ENCODE results near the gene SHKBP1. TPM values are rescaled to one million over a fixed set of nuclear protein-coding genes. Genes with fewer than 3 reads are reported as not detected.
"Not testable (repeated sequence)": the region's sequence is repeated elsewhere in the genome, so short reads cannot be mapped to it uniquely, and the experiment has no call there.

Gene SHKBP1
- total and polyA plus RNA-seq, 2 donors (not counting 1 experiment from before 2014, with no cell fraction given), result 179 to 227 TPM

DNA sequence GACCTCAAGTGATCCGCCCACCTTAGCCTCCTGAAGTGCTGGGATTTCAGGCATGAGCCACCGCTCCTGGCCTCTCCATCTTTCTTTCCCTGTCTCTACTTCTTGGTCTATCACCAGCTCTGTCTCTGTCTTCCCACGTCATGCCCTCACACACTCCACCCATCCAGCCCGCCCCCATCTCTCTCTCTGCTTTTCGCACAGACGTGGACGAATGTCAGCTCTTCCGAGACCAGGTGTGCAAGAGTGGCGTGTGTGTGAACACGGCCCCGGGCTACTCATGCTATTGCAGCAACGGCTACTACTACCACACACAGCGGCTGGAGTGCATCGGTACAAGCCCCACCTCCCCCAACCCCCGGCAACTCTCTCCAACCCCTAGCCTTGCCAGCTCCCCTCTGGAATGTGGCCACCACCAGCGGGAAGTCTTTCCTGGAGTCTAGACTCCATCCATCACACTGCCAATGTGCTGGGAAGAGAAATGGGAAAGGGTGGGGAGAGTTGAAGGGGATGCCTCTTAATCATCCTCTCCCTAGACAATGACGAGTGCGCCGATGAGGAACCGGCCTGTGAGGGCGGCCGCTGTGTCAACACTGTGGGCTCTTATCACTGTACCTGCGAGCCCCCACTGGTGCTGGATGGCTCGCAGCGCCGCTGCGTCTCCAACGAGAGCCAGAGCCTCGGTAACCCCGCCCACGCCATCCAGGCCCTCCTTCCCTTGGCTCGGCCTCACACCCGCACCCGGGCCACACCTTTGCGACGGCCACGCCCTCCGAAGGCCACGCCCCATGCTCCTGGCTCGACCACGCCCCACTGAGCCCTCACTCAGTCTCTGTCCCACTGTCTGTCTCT is 47.0 kb downstream of the SHKBP1 start:
- DNase-seq, result no peak
- no peak overlapping the region for H3K27ac Mint-ChIP-seq
- H3K4me2 ChIP-seq (replicated peaks; ENCODE audit: low read depth, low read length, poor library complexity, severe bottlenecking), result no peak overlapping the region
- H3K9me3 ChIP-seq (ENCODE audit: control extremely low read depth in 1 of 3, control insufficient read depth in 2 of 3, insufficient read depth in 1 of 3, low read length in 2 of 3), result peaks cover 0 to 4% (median 0%) of the 10 kb centered on the region in 3 donors
- ChIA-PET CTCF (interaction anchor here (0.9 to 2.6 kb wide), 3 partner anchors 10 to 11 kb away, joined by 3 to 13 read pairs (median 3); no protein-coding TSS in a partner anchor), POLR2A (interaction anchor here (0.6 kb wide), 1 partner anchor 460 kb away, joined by 9 read pairs; no protein-coding TSS in a partner anchor)
- no peak overlapping the region for H3K4me3 ChIP-seq (ENCODE audit: control extremely low read depth in 1 of 5, extremely low read depth in 1 of 5, insufficient read depth in 1 of 5, low read depth in 2 of 5, low read length in 4 of 5)
- no peaks in the 10 kb centered on the region for H3K4me1 ChIP-seq (ENCODE audit: control insufficient read depth in 2 of 2, insufficient read depth in 2 of 2, low read length in 2 of 2)
- intact Hi-C loops (cut with micrococcal nuclease), result no loop called here
- TF ChIP-seq EZH2 (IDR thresholded peaks at IDR 0.05; ENCODE audit: borderline replicate concordance, insufficient read depth, low read depth, low read length, poor library complexity, severe bottlenecking), result no peak
- TF ChIP-seq, protein P1, sequence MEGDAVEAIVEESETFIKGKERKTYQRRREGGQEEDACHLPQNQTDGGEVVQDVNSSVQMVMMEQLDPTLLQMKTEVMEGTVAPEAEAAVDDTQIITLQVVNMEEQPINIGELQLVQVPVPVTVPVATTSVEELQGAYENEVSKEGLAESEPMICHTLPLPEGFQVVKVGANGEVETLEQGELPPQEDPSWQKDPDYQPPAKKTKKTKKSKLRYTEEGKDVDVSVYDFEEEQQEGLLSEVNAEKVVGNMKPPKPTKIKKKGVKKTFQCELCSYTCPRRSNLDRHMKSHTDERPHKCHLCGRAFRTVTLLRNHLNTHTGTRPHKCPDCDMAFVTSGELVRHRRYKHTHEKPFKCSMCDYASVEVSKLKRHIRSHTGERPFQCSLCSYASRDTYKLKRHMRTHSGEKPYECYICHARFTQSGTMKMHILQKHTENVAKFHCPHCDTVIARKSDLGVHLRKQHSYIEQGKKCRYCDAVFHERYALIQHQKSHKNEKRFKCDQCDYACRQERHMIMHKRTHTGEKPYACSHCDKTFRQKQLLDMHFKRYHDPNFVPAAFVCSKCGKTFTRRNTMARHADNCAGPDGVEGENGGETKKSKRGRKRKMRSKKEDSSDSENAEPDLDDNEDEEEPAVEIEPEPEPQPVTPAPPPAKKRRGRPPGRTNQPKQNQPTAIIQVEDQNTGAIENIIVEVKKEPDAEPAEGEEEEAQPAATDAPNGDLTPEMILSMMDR (IDR thresholded peaks at IDR 0.05), result no peak
- H3K36me3 ChIP-seq (replicated peaks in 1 of 2; ENCODE audit: control extremely low read depth in 1 of 2, control insufficient read depth in 1 of 2, extremely low read depth in 1 of 2, insufficient read depth in 2 of 2, low read length in 1 of 2), result peaks cover 0 to 26% of the 10 kb centered on the region in 2 experiments
- ATAC-seq (ENCODE audit: low read depth), result no peak
- H3K27me3 Mint-ChIP-seq, result no peaks in the 10 kb centered on the region
- H4K20me1 ChIP-seq (ENCODE audit: control insufficient read depth, insufficient read depth, low read length, poor library complexity, severe bottlenecking), result no peaks in the 10 kb centered on the region
- H2AFZ ChIP-seq (ENCODE audit: insufficient read depth, low read depth, low read length, poor library complexity, severe bottlenecking), result no peak overlapping the region
- no peak overlapping the region for H3K9ac ChIP-seq (ENCODE audit: low read length)
- H3K27ac ChIP-seq (ENCODE audit: low read length in 2 of 2), result no peak overlapping the region
- peaks cover 2% of the 10 kb centered on the region for H3K4me1 Mint-ChIP-seq
- no peak overlapping the region for H3K4me3 Mint-ChIP-seq
- H3K27me3 ChIP-seq (replicated peaks in 1 of 4; ENCODE audit: control extremely low read depth in 1 of 4, control insufficient read depth in 3 of 4, insufficient read depth in 4 of 4, low read length in 3 of 4), result no peaks in the 10 kb centered on the region
- H3K79me2 ChIP-seq (ENCODE audit: control insufficient read depth, insufficient read depth, low read length), result no peaks in the 10 kb centered on the region
- WGBS (ENCODE audit: insufficient coverage), result 88% methylated on average over 35 of the region's 41 CpGs
- H3K9me3 Mint-ChIP-seq (ENCODE audit: insufficient read depth), result no peaks in the 10 kb centered on the region

DNA sequence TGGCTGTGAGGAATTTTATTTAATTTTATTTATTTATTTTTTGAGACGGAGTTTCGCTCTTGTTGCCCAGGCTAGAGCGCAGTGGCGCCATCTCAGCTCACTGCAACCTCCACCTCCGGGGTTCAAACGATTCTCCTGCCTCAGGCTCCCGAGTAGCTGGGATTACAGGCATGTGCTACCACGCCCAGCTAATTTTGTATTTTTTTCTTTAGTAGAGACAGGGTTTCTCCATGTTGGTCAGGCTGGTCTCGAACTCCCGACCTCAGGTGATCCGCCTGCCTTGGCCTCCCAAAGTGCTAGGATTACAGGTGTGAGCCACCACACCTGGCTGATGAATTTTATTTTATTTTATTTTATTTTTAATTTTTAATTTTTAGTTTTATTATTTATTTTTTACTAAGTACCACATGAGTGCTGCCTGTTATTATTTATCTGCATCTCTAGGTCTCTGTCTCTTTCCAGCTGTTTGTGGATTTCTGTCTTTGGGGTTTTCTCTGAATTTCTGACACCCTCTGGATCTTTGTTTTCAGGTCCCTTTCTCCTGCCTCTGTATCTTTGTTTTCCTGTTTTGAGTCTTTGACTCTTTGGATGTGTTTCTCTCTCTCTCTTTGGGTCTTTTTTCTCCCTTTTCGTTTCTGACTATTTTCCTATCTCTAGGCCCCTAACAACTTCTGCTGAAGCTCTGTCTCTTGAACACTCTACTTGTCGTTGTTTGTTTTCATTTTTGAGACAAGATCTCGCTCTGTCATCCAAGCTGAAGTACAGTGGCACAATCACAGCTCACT is 47.9 kb downstream of the SHKBP1 start:
- H3K36me3 ChIP-seq (replicated peaks in 1 of 2; ENCODE audit: control extremely low read depth in 1 of 2, control insufficient read depth in 1 of 2, extremely low read depth in 1 of 2, insufficient read depth in 2 of 2, low read length in 1 of 2), result peaks cover 0 to 25% of the 10 kb centered on the region in 2 experiments
- ATAC-seq (ENCODE audit: low read depth); H3K79me2 ChIP-seq (ENCODE audit: control insufficient read depth, insufficient read depth, low read length); H3K27me3 Mint-ChIP-seq; H3K4me3 Mint-ChIP-seq; H3K9ac ChIP-seq (ENCODE audit: low read length); H4K20me1 ChIP-seq (ENCODE audit: control insufficient read depth, insufficient read depth, low read length, poor library complexity, severe bottlenecking); H3K4me2 ChIP-seq (replicated peaks; ENCODE audit: low read depth, low read length, poor library complexity, severe bottlenecking); H3K4me3 ChIP-seq (ENCODE audit: control extremely low read depth in 1 of 5, extremely low read depth in 1 of 5, insufficient read depth in 1 of 5, low read depth in 2 of 5, low read length in 4 of 5); H3K9me3 Mint-ChIP-seq (ENCODE audit: insufficient read depth); H3K4me1 Mint-ChIP-seq; H3K4me1 ChIP-seq (ENCODE audit: control insufficient read depth in 2 of 2, insufficient read depth in 2 of 2, low read length in 2 of 2); H3K27ac ChIP-seq (ENCODE audit: low read length in 2 of 2); POLR2A ChIA-PET; H3K27me3 ChIP-seq (replicated peaks in 1 of 4; ENCODE audit: control extremely low read depth in 1 of 4, control insufficient read depth in 3 of 4, insufficient read depth in 4 of 4, low read length in 3 of 4); H3K9me3 ChIP-seq (ENCODE audit: control extremely low read depth in 1 of 3, control insufficient read depth in 2 of 3, insufficient read depth in 1 of 3, low read length in 2 of 3); DNase-seq; intact Hi-C loops (cut with micrococcal nuclease); H2AFZ ChIP-seq (ENCODE audit: insufficient read depth, low read depth, low read length, poor library complexity, severe bottlenecking); H3K27ac Mint-ChIP-seq: not testable (repeated sequence)
- CTCF ChIA-PET, result interaction anchor here (0.9 to 1.4 kb wide), 2 partner anchors 9 to 10 kb away, joined by 3 read pairs; no protein-coding TSS in a partner anchor
- 88% methylated on average over 2 of the region's 14 CpGs for WGBS (ENCODE audit: insufficient coverage)
